Pancreas (tissue), 10 donors: Measurements from ENCODE around the gene NKTR. TPM values are rescaled to one million over a fixed set of nuclear protein-coding genes. Genes with fewer than 3 reads are reported as not detected.

Experiments
- ATAC-seq, 4 donors: fragments of 200-7000 bp; cut with Tn5 transposase; one replicate each; pipeline versions ENCODE4 v1.8.0 to v1.9.1; 2020; ENCODE audit warnings: mild to moderate bottlenecking in 4 of 4, moderate library complexity in 4 of 4
- DNase-seq, 6 donors: peaks; one replicate each; pipeline ENCODE4 v3.0.0-alpha.2; 2020
- FAIRE-seq: peaks from 2 replicates; lab custom pipeline; 2012; peaks lifted over from hg19 to GRCh38; lab: Jason Lieb, UNC
- H3K27ac ChIP-seq, 4 donors: fragments of 200-600 bp; sonication (generic); 1 replicate in 3 of 4; 2 replicates in 1 of 4; pipeline versions ENCODE4 v1.5.0 to v1.8.0; 2020
- H3K27me3 ChIP-seq, 4 donors: fragments of 200-600 bp; one replicate each; pipeline ENCODE4 v1.8.0; 2021
- H3K36me3 ChIP-seq, 3 donors: fragments of 200-600 bp; sonication (generic) in 1 of 3; one replicate each; pipeline versions ENCODE4 v1.5.0 to v1.8.0; 2020 to 2021
- H3K4me1 ChIP-seq, 3 donors: fragments of 200-600 bp; one replicate each; pipeline ENCODE4 v1.8.0; 2021
- H3K4me3 ChIP-seq, 4 donors: fragments of 200-600 bp; sonication (generic) in 2 of 4; one replicate each; pipeline versions ENCODE4 v1.5.0 to v1.8.0; 2020 to 2021
- H3K9me3 ChIP-seq, 4 donors: fragments of 200-600 bp; one replicate each; pipeline ENCODE4 v1.8.0; 2021
- CTCF ChIP-seq, 4 donors: fragments of 200-600 bp; sonication (generic) in 3 of 4; IDR thresholded peaks; one replicate each; pipeline versions ENCODE4 v1.5.0 to v1.8.0; 2021; ENCODE audit warnings: antibody characterized with exemption in 4 of 4
- WGBS, 2 donors: extraction: QIAGEN DNeasy Blood & Tissue Kit; methylation state at CpG; one replicate each; pipeline ENCODE4 v1.1.7; 2013; 5-methylcytosine and 5-hydroxymethylcytosine counted together
- intact Hi-C, 3 donors: fragments of 100-400 bp; cut with DNase I; formaldehyde crosslinking; loops; one replicate each; pipeline versions ENCODE4 v1.11.1 to v1.14.2; 2022
- polyA plus RNA-seq, 2 donors: library from polyadenylated mRNA; stranded (reverse); fragments of 200-250 nt; gene quantifications; one replicate each; pipeline ENCODE4 v1.2.3, GENCODE V29; 2013
- total RNA-seq, 6 donors: library from RNA; stranded (reverse); fragmentation: NEBNext Ultra II Directional in 4 of 6; extraction: Animal tissue kit (Norgen Biotek cat#: 25700) in 4 of 6; gene quantifications; one replicate each; pipeline versions ENCODE4 v1.2.1 to v1.2.4, GENCODE V29; 2021 to 2023
- donor health status: healthy with polysubstance abuse.
- donor health status: DM: no; HTN: no; CAD: no; lungs with moderate emphysema.
- donor health status: DM: no; HTN: no; CAD: no.
- donor health status: control.
- donor health status: control.
- donor health status: Bipolar disorder and iron deficiency.
- donor health status: DM: yes; HTN: yes; CAD: no.
- donor health status: DM: no; HTN: no; CAD: no.
- donor health status: DM: no; HTN: no; CAD: no.
- donor health status: DM: yes; HTN: yes; CAD: no.

Gene NKTR
- total and polyA plus RNA-seq, 8 donors = 15.5 to 46.8 (median 33.0) TPM

DNA sequence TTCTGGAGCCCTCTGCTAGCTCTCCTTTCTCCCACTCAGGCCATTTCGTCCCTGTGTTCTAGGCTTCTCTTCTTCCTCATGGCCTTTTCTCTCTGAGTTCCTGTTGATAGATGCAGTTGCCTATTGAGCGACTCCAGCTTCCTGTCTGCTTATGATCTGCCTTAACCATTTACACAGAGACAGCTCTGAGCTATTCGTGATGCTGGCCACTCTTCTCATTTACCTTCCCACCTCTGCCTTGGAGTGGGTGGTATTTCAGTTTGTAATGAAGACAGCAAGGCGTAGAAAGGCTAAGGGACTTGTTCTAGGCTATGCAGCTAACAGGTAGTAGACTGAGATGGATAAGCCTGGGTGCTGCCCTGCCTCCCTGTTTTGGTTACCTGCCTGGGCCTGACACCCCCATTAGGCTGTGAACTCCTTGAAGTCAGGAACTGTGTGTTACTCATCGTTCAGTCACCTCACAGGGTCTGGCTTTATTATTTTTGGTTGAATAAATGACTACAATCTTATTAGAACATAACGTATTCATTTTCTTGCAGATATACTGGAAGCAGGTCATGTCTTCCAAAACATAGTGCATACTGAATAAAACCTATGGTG, 40.4 kb downstream of the NKTR start:
- intact Hi-C loops = no loop called here
- H3K27me3 ChIP-seq = no peaks in the 10 kb centered on the region
- H3K4me3 ChIP-seq = no peak overlapping the region
- H3K9me3 ChIP-seq = no peaks in the 10 kb centered on the region
- TF ChIP-seq CTCF (IDR thresholded peaks at IDR 0.05) = no peak
- 84 to 94% methylated on average over 6 of the region's 6 CpGs for WGBS, 2 donors
- no peaks in the 10 kb centered on the region for H3K4me1 ChIP-seq
- DNase-seq = no peak
- ATAC-seq = no peak
- no peak overlapping the region for H3K27ac ChIP-seq
- FAIRE-seq = no peak
- H3K36me3 ChIP-seq = peaks cover 6 to 87% (median 48%) of the 10 kb centered on the region in 3 donors

DNA sequence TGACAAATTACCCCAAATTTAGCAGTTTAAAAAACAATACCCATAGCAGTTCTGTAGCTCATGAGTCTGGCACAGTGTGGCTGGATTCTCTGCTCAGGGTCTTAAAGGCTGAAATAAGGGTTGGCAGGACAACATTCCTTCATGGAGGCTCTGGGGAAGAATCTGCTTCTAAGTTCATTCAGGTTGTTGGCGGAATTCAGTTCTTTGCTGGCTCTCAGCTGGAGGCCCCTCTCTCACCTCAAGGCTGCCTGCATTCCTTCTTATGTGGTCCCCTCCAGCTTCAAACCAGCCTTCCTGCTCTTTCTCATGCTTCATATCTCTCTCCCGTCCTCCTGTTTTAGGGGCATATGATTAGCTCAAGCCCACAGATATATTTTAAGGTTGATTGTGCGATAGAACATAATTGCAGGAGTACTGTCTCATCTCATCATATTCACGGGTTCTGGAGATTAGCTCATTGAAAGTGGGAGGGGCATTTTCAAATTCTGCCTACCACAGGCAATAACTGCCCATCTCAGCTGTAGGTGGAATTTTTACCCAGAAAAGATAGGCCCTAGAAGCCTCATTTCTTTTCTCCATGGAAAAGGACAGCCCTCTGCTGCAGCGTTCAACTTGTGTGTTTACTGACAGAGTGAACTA, 47.5 kb downstream of the NKTR start:
- intact Hi-C loops = no loop called here
- DNase-seq (no peak), FAIRE-seq (no peak), ATAC-seq (no peak)
- 83% methylated on average over 5 of the region's 5 CpGs for WGBS, 2 donors
- Histone ChIP-seq H3K9me3 (no peaks in the 10 kb centered on the region), H3K36me3 (peaks cover 3 to 42% (median 22%) of the 10 kb centered on the region in 3 donors), H3K27ac (no peak overlapping the region), H3K4me1 (peaks cover 0 to 7% (median 6%) of the 10 kb centered on the region in 3 donors), H3K4me3 (no peak overlapping the region), H3K27me3 (no peaks in the 10 kb centered on the region)
- no peak for TF ChIP-seq CTCF (IDR thresholded peaks at IDR 0.05)

- no peak overlapping the region for H3K4me3 ChIP-seq
- 83 to 86% methylated on average over 2 of the region's 2 CpGs for WGBS, 2 donors
- H3K27ac ChIP-seq = no peak overlapping the region
- no peak for TF ChIP-seq CTCF (IDR thresholded peaks at IDR 0.05)
- ATAC-seq (no peak), FAIRE-seq (no peak), DNase-seq (no peak)
- peaks cover 0 to 15% (median 6%) of the 10 kb centered on the region in 3 donors for H3K4me1 ChIP-seq
- intact Hi-C loops = no loop called here
- H3K36me3 ChIP-seq = peaks cover 3 to 31% (median 13%) of the 10 kb centered on the region in 3 donors
- no peaks in the 10 kb centered on the region for H3K27me3 ChIP-seq
- H3K9me3 ChIP-seq = no peaks in the 10 kb centered on the region
Measured at GRCh38 chr3:42649006-42649405, 48.5 kb downstream of the NKTR start.

DNA sequence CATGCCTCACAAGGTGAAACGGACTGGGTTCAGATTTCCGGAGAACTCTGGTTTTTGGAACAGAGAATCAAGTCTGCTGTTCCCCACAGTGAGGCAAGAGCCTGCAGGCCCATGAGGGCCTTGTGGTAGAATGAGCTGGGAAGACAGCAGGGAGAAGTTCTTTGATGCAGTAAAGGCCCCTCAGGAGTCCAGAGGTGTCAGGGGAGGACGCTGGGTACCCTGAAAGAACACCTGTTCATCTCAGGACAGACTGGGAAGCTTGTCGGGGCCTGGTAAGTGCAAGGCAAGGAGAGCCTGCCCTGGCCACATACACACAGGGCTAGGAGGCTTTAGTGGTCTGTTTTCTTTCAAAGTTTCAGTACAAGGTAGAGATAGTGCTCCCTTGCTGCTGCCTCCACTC, 49.3 kb downstream of the NKTR start:
- H3K27me3 ChIP-seq = no peaks in the 10 kb centered on the region
- peaks cover under 1 to 23% (median 6%) of the 10 kb centered on the region in 3 donors for H3K36me3 ChIP-seq
- peaks cover 0 to 15% (median 6%) of the 10 kb centered on the region in 3 donors for H3K4me1 ChIP-seq
- intact Hi-C loops = no loop called here
- no peak for FAIRE-seq
- ATAC-seq = no peak
- no peaks in the 10 kb centered on the region for H3K9me3 ChIP-seq
- TF ChIP-seq CTCF (IDR thresholded peaks at IDR 0.05) = no peak
- DNase-seq = no peak
- WGBS, 2 donors = 78 to 84% methylated on average over 4 of the region's 4 CpGs
- H3K27ac ChIP-seq = no peak overlapping the region
- H3K4me3 ChIP-seq = no peak overlapping the region
